Neural cell (in vitro differentiated cells): ENCODE data around the gene CFAP68. TPM values are rescaled to one million over a fixed set of nuclear protein-coding genes. Genes with fewer than 3 reads are reported as not detected.

Experiments used
- H2AFZ ChIP-seq: fragments of 200-600, 300-800 bp; sonication (generic), shearing (Covaris generic); 2 replicates; pipeline ENCODE4 v1.6.0; 2014; ENCODE audit warnings: low read depth, mild to moderate bottlenecking, antibody characterized with exemption, low read length, moderate library complexity
- H3F3A ChIP-seq: fragments of 200-600 bp; shearing (Covaris generic); 2 replicates; pipeline ENCODE4 v1.6.1; 2016; ENCODE audit warnings: mild to moderate bottlenecking, moderate library complexity, mixed read lengths, antibody characterized with exemption, low read length; ENCODE audit not compliant: insufficient read depth, poor library complexity, severe bottlenecking
- H3K27ac ChIP-seq: fragments of 200-600, 300-800 bp; sonication (generic), shearing (Covaris generic); 2 replicates; pipeline ENCODE4 v1.5.1; 2014; ENCODE audit warnings: mild to moderate bottlenecking, low read length, moderate library complexity
- H3K27me3 ChIP-seq: fragments of 300-800, 200-600 bp; sonication (generic), shearing (Covaris generic); 2 replicates; pipeline ENCODE4 v1.6.0; 2014; ENCODE audit warnings: mild to moderate bottlenecking, low read depth, low read length, moderate library complexity; ENCODE audit not compliant: insufficient read depth
- H3K36me3 ChIP-seq: fragments of 300-800, 200-600 bp; sonication (generic), shearing (Covaris generic); 2 replicates; pipeline ENCODE4 v1.5.1; 2014; ENCODE audit warnings: mild to moderate bottlenecking, antibody characterized with exemption, low read length, moderate library complexity; ENCODE audit not compliant: insufficient read depth
- H3K4me2 ChIP-seq: fragments of 300-800, 200-600 bp; sonication (generic), shearing (Covaris generic); 2 replicates; pipeline ENCODE4 v1.6.0; 2014; ENCODE audit warnings: mild to moderate bottlenecking, low read length
- H3K4me3 ChIP-seq: fragments of 300-800, 200-600 bp; sonication (generic), shearing (Covaris generic); 2 replicates; pipeline ENCODE4 v1.5.1; 2014; ENCODE audit warnings: mild to moderate bottlenecking, low read length, moderate library complexity
- H3K79me2 ChIP-seq: fragments of 200-600 bp; shearing (Covaris generic); replicated peaks from 2 replicates; pipeline ENCODE4 v1.6.0; 2014; ENCODE audit warnings: mild to moderate bottlenecking, low read length, moderate library complexity; ENCODE audit not compliant: insufficient read depth
- H3K9ac ChIP-seq: fragments of 300-800, 200-600 bp; sonication (generic), shearing (Covaris generic); 2 replicates; pipeline ENCODE4 v1.6.1; 2016; ENCODE audit warnings: mild to moderate bottlenecking, low read length, mixed read lengths
- H3K9me2 ChIP-seq: fragments of 200-600 bp; shearing (Covaris generic); 2 replicates; pipeline ENCODE4 v1.6.1; 2016; ENCODE audit warnings: mild to moderate bottlenecking, low read length, mixed read lengths; ENCODE audit not compliant: insufficient read depth
- H3K9me3 ChIP-seq: fragments of 200-600, 300-800 bp; sonication (generic), shearing (Covaris generic); 2 replicates; pipeline ENCODE4 v1.6.1; 2016; ENCODE audit warnings: mild to moderate bottlenecking, mixed run types, low read length, moderate library complexity, mixed read lengths
- H4K20me1 ChIP-seq: fragments of 200-600 bp; shearing (Covaris generic); 2 replicates; pipeline ENCODE4 v1.6.1; 2016; ENCODE audit warnings: mild to moderate bottlenecking, mixed run types; ENCODE audit not compliant: insufficient read depth
- EP300 ChIP-seq: fragments of 450-650 bp; conservative IDR thresholded peaks from 2 replicates; pipeline ENCODE4 v1.6.1; 2014; ENCODE audit warnings: antibody characterized with exemption, mild to moderate bottlenecking, moderate library complexity; ENCODE audit not compliant: poor library complexity, severe bottlenecking
- EZH2 ChIP-seq: fragments of 200-600, 300-800 bp; shearing (Covaris generic), sonication (generic); IDR thresholded peaks from 2 replicates; pipeline ENCODE4 v1.6.1; 2014; ENCODE audit warnings: antibody characterized with exemption, low read length, borderline replicate concordance, mild to moderate bottlenecking; ENCODE audit not compliant: insufficient read depth, poor library complexity, severe bottlenecking
- MXI1 ChIP-seq: fragments of 450-650 bp; conservative IDR thresholded peaks from 2 replicates; pipeline ENCODE4 v1.6.1; 2014; ENCODE audit warnings: antibody characterized with exemption, mild to moderate bottlenecking; ENCODE audit not compliant: poor library complexity, severe bottlenecking
- POLR2AphosphoS5 ChIP-seq: IDR thresholded peaks from 2 replicates; pipeline ENCODE4 v1.6.1; 2012
- RAD21 ChIP-seq: fragments of 450-650 bp; conservative IDR thresholded peaks from 2 replicates; pipeline ENCODE4 v1.6.1; 2014; ENCODE audit warnings: antibody characterized with exemption, mild to moderate bottlenecking, moderate library complexity
- SMC3 ChIP-seq: fragments of 450-650 bp; conservative IDR thresholded peaks from 2 replicates; pipeline ENCODE4 v1.6.1; 2014; ENCODE audit warnings: antibody characterized with exemption, mild to moderate bottlenecking, moderate library complexity; ENCODE audit not compliant: poor library complexity
- TAF1 ChIP-seq: IDR thresholded peaks from 2 replicates; pipeline ENCODE4 v1.6.1; 2012; ENCODE audit warnings: low read depth
- polyA plus RNA-seq: library from polyadenylated mRNA; depleted of rRNA; stranded (reverse); fragments of >200 nt; gene quantifications from 2 replicates; pipeline ENCODE4 v1.2.3, GENCODE V29; 2014
- TF ChIP-seq, protein P1 (sequence below): IDR thresholded peaks from 2 replicates; pipeline ENCODE4 v1.6.1; 2012; ENCODE audit warnings: borderline replicate concordance
- TF ChIP-seq, protein P2 (sequence below): fragments of 450-650 bp; IDR thresholded peaks from 2 replicates; pipeline ENCODE4 v1.5.1; 2014; ENCODE audit warnings: antibody characterized with exemption, mild to moderate bottlenecking, moderate library complexity; ENCODE audit not compliant: poor library complexity, severe bottlenecking

CFAP68 gene
- polyA plus RNA-seq, 1 donor from 2014 or later = 28.1 TPM

DNA sequence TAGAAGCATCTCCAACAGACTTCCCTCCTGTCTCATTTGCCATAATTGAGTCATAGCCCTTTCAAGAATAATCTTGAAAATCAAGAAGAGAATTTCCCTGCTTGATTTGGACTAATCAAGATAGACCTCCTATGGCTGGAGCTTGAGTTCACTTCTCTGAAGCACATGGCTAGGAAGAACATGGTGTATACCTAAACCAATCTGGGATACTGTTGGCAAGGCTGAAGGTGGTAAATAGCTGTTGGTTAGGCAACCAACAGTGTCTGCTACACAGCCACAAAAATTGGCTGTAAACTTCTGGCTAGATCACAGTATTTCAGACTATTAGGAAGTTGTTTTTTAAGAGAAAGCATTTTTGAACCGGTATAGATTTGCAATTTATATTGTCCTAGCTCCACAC is 27.3 kb downstream of the CFAP68 start:
- no peak overlapping the region for H3K4me2 ChIP-seq
- H3K27me3 ChIP-seq = no peaks in the 10 kb centered on the region
- H3K79me2 ChIP-seq = no peaks in the 10 kb centered on the region
- H3K4me3 ChIP-seq = no peak overlapping the region
- no peaks in the 10 kb centered on the region for H3K36me3 ChIP-seq
- H3K9me2 ChIP-seq = no peaks in the 10 kb centered on the region
- no peaks in the 10 kb centered on the region for H3K9me3 ChIP-seq
- H2AFZ ChIP-seq = no peak overlapping the region
- H4K20me1 ChIP-seq = no peaks in the 10 kb centered on the region
- no peak overlapping the region for H3K27ac ChIP-seq
- TF ChIP-seq MXI1 (no peak), EP300 (no peak), SMC3 (no peak), POLR2AphosphoS5 (no peak), TAF1 (no peak), RAD21 (no peak), EZH2 (no peak)
- TF ChIP-seq, protein P1, sequence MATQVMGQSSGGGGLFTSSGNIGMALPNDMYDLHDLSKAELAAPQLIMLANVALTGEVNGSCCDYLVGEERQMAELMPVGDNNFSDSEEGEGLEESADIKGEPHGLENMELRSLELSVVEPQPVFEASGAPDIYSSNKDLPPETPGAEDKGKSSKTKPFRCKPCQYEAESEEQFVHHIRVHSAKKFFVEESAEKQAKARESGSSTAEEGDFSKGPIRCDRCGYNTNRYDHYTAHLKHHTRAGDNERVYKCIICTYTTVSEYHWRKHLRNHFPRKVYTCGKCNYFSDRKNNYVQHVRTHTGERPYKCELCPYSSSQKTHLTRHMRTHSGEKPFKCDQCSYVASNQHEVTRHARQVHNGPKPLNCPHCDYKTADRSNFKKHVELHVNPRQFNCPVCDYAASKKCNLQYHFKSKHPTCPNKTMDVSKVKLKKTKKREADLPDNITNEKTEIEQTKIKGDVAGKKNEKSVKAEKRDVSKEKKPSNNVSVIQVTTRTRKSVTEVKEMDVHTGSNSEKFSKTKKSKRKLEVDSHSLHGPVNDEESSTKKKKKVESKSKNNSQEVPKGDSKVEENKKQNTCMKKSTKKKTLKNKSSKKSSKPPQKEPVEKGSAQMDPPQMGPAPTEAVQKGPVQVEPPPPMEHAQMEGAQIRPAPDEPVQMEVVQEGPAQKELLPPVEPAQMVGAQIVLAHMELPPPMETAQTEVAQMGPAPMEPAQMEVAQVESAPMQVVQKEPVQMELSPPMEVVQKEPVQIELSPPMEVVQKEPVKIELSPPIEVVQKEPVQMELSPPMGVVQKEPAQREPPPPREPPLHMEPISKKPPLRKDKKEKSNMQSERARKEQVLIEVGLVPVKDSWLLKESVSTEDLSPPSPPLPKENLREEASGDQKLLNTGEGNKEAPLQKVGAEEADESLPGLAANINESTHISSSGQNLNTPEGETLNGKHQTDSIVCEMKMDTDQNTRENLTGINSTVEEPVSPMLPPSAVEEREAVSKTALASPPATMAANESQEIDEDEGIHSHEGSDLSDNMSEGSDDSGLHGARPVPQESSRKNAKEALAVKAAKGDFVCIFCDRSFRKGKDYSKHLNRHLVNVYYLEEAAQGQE = no peak
- TF ChIP-seq, protein P2, sequence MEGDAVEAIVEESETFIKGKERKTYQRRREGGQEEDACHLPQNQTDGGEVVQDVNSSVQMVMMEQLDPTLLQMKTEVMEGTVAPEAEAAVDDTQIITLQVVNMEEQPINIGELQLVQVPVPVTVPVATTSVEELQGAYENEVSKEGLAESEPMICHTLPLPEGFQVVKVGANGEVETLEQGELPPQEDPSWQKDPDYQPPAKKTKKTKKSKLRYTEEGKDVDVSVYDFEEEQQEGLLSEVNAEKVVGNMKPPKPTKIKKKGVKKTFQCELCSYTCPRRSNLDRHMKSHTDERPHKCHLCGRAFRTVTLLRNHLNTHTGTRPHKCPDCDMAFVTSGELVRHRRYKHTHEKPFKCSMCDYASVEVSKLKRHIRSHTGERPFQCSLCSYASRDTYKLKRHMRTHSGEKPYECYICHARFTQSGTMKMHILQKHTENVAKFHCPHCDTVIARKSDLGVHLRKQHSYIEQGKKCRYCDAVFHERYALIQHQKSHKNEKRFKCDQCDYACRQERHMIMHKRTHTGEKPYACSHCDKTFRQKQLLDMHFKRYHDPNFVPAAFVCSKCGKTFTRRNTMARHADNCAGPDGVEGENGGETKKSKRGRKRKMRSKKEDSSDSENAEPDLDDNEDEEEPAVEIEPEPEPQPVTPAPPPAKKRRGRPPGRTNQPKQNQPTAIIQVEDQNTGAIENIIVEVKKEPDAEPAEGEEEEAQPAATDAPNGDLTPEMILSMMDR = no peak
- H3F3A ChIP-seq = no peaks in the 10 kb centered on the region
- H3K9ac ChIP-seq = no peak overlapping the region

- Histone ChIP-seq H3K9ac (no peak overlapping the region), H3K27ac (no peak overlapping the region), H3K4me2 (no peak overlapping the region)
These were observed 29.4 kb downstream of the CFAP68 start for GRCh38 chr11:111908639-111909305.

More at GRCh38 chr11:111908639-111909305, 29.4 kb downstream of the CFAP68 start:
- Histone ChIP-seq H4K20me1 (no peaks in the 10 kb centered on the region), H3K79me2 (no peaks in the 10 kb centered on the region), H3K27me3 (no peaks in the 10 kb centered on the region), H3K36me3 (no peaks in the 10 kb centered on the region), H3K4me3 (no peak overlapping the region), H3F3A (no peaks in the 10 kb centered on the region), H3K9me3 (no peaks in the 10 kb centered on the region), H2AFZ (no peak overlapping the region), H3K9me2 (no peaks in the 10 kb centered on the region)
- TF ChIP-seq RAD21 (no peak), SMC3 (no peak), EZH2 (no peak), EP300 (no peak), POLR2AphosphoS5 (no peak), MXI1 (no peak), TAF1 (no peak)
- TF ChIP-seq, protein P2 = no peak
- TF ChIP-seq, protein P1 = no peak
